ENCODE results near the gene BRF1. TPM values are rescaled to one million over a fixed set of nuclear protein-coding genes. Genes with fewer than 3 reads are reported as not detected.

BRF1 gene
- total RNA-seq, 6 experiments from 2014 or later, result 13.1 to 17.8 (median 16.2) TPM

DNA sequence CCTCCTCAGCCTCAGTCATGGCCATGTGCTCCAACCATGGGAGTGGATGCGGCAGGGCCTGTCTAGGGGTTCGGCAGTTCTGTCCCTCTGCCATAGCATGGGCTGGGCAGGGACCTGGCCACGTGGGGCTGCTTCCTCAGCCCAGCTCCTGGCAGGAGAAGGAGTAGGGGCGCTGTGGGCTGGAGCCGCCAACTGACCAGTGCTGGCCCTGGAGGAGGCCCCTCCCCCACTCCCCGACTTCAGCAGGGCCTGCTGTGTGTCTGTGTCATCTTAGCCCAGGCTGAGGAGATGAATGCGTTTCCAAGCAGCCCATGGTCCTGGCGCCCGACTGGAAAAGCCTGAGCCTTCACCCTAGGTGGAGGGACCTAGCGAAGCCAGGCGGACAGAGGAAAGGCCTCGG is 11.0 kb upstream of the BRF1 start:
- no peak for DNase-seq
- ATAC-seq, result no peak
- H3K9me3 ChIP-seq, result no peaks in the 10 kb centered on the region
- H3K4me3 ChIP-seq, result no peak overlapping the region
- H3K27me3 ChIP-seq, result no peaks in the 10 kb centered on the region
- WGBS (ENCODE audit: insufficient coverage, low coverage, low lambda C conversion rate, missing lambda C conversion rate), result 100% methylated on average over 3 of the region's 12 CpGs
- H3K4me1 ChIP-seq, result peaks cover 0 to 16% (median 0%) of the 10 kb centered on the region in 4 donors
- no peaks in the 10 kb centered on the region for H3K36me3 ChIP-seq
- no peak overlapping the region for H3K27ac ChIP-seq
- TF ChIP-seq, protein P1, sequence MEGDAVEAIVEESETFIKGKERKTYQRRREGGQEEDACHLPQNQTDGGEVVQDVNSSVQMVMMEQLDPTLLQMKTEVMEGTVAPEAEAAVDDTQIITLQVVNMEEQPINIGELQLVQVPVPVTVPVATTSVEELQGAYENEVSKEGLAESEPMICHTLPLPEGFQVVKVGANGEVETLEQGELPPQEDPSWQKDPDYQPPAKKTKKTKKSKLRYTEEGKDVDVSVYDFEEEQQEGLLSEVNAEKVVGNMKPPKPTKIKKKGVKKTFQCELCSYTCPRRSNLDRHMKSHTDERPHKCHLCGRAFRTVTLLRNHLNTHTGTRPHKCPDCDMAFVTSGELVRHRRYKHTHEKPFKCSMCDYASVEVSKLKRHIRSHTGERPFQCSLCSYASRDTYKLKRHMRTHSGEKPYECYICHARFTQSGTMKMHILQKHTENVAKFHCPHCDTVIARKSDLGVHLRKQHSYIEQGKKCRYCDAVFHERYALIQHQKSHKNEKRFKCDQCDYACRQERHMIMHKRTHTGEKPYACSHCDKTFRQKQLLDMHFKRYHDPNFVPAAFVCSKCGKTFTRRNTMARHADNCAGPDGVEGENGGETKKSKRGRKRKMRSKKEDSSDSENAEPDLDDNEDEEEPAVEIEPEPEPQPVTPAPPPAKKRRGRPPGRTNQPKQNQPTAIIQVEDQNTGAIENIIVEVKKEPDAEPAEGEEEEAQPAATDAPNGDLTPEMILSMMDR (IDR thresholded peaks at IDR 0.05), result no peak
- no peak for TF ChIP-seq POLR2A (IDR thresholded peaks at IDR 0.05)
- intact Hi-C loops (cut with DNase I), result no loop called here

DNA sequence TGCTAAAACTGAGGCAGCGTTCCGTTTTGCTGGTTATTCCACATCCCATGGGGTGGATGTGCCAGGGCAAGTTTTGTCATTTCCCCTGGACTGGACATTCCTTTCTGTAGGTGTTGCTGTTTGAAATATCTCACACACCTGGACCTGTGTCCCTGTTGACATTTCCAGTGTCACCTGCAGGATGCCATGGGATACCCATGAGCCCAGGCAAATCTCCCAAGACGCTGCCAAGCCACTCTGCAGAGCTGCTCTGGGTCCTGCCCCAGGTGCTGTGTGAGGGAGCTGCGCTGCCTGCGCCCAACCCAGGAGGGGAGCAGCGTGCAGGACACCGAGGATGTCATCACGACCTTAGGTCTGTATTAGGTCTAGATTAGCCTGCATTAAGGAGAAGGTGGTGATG is 8.6 kb upstream of the BRF1 start:
- TF ChIP-seq, protein P1 (IDR thresholded peaks at IDR 0.05), result no peak
- TF ChIP-seq POLR2A (IDR thresholded peaks at IDR 0.05), result no peak
- WGBS (ENCODE audit: insufficient coverage, low coverage, low lambda C conversion rate, missing lambda C conversion rate), result 100% methylated on average over 2 of the region's 8 CpGs
- no peaks in the 10 kb centered on the region for H3K27me3 ChIP-seq
- no peak overlapping the region for H3K27ac ChIP-seq
- DNase-seq, result no peak
- no peak for ATAC-seq
- H3K4me3 ChIP-seq, result no peak overlapping the region
- no peaks in the 10 kb centered on the region for H3K9me3 ChIP-seq
- H3K36me3 ChIP-seq, result no peaks in the 10 kb centered on the region
- intact Hi-C loops (cut with DNase I), result no loop called here
- H3K4me1 ChIP-seq, result peaks cover 0 to 5% (median 0%) of the 10 kb centered on the region in 4 donors

DNA sequence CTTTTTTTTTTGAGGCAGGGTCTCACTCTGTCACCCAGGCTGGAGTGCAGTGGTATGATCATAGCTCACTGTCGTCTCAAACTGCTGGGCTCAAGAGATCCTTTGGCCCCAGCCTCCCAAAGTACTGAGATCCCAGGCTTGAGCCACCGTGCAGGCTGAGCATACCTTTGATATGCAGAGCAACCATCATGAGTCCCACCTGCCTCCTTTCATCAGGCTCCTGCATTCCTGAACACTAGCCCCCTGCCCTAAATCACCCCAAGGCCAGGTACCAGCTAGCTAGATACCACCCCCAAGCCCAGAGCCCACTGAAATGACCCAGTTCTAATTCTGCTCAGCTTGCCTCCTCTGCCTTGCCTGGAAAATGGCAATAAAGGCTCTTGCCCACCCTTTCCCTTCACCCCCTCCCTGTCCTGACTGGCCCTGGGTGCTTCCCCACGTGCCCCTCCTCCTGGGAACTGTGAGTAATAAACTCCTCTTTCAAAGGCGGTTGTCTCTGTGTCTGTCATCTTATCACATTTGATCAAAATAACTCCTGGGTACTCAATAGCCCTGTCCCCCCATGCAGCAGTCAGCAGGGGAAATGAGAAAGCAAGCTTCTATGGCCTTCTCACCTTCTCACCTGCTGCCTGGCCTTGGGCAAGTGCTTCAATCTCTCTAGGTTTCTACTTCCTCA is 6.4 kb upstream of the BRF1 start:
- Histone ChIP-seq H3K9me3 (no peaks in the 10 kb centered on the region), H3K27ac (no peak overlapping the region), H3K36me3 (no peaks in the 10 kb centered on the region), H3K4me3 (no peak overlapping the region), H3K27me3 (no peaks in the 10 kb centered on the region), H3K4me1 (no peaks in the 10 kb centered on the region)
- TF ChIP-seq, protein P1 (IDR thresholded peaks at IDR 0.05), result no peak
- TF ChIP-seq POLR2A (IDR thresholded peaks at IDR 0.05), result no peak
- DNase-seq (no peak), ATAC-seq (no peak)
- 88% methylated on average over 4 of the region's 4 CpGs for WGBS (ENCODE audit: insufficient coverage, low coverage, low lambda C conversion rate, missing lambda C conversion rate)
- intact Hi-C loops (cut with DNase I), result no loop called here

DNA sequence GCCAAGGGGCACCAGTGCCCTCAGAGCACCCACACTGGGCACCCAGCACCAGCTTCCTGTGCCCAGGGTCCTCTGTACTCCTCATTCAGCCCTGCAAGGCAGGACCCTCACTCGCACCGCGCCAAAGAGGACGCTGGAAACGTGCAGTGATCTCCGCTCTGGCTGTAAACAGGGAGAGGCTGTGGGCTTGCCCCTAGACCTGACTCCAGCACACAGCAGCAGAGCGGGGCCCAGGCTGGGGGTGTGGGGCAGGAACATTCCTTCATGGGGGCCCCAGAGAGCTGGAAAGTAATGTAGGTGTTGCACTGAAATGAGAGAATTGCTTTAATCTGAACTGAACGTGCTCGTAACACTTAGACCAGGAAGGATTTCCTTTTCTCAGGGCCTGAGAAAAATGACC is 5.0 kb upstream of the BRF1 start:
- TF ChIP-seq POLR2A (IDR thresholded peaks at IDR 0.05), result no peak
- TF ChIP-seq, protein P1 (IDR thresholded peaks at IDR 0.05), result no peak
- Histone ChIP-seq H3K27ac (no peak overlapping the region), H3K36me3 (no peaks in the 10 kb centered on the region), H3K9me3 (no peaks in the 10 kb centered on the region), H3K27me3 (no peaks in the 10 kb centered on the region), H3K4me1 (peaks cover 0 to 4% (median 0%) of the 10 kb centered on the region in 4 donors), H3K4me3 (no peak overlapping the region)
- intact Hi-C loops (cut with DNase I), result no loop called here
- no peak for DNase-seq
- 58% methylated on average over 2 of the region's 9 CpGs for WGBS (ENCODE audit: insufficient coverage, low coverage, low lambda C conversion rate, missing lambda C conversion rate)
- ATAC-seq, result no peak

Data from right lobe of liver (tissue), 6 donors.